Neuronal stem cell (in vitro differentiated cells): ENCODE data around the gene CRHR2.

Source experiments
- DNase-seq: peaks from one replicate; pipeline ENCODE4 v3.0.0-alpha.2; 2013; ENCODE audit warnings: low spot score
- H2AFZ ChIP-seq: one replicate; pipeline ENCODE4 v1.6.1; 2013; ENCODE audit warnings: mild to moderate bottlenecking, low read length, inconsistent platforms
- H2AK5ac ChIP-seq: 2 replicates; pipeline ENCODE4 v1.6.1; 2013; ENCODE audit warnings: low read depth, mild to moderate bottlenecking, inconsistent platforms, low read length, moderate library complexity, mixed read lengths
- H2BK120ac ChIP-seq: 2 replicates; pipeline ENCODE4 v1.6.1; 2013; ENCODE audit warnings: low read depth, mild to moderate bottlenecking, inconsistent platforms, low read length, moderate library complexity, mixed read lengths
- H2BK12ac ChIP-seq: one replicate; pipeline ENCODE4 v1.6.1; 2013; ENCODE audit warnings: low read length, inconsistent platforms
- H2BK15ac ChIP-seq: 2 replicates; pipeline ENCODE4 v1.6.1; 2013; ENCODE audit warnings: mild to moderate bottlenecking, low read length, inconsistent platforms, mixed read lengths
- H2BK5ac ChIP-seq: one replicate; pipeline ENCODE4 v1.6.1; 2013; ENCODE audit warnings: inconsistent platforms, mild to moderate bottlenecking, low read length, moderate library complexity
- H3K14ac ChIP-seq: one replicate; pipeline ENCODE4 v1.6.1; 2013; ENCODE audit warnings: low read length, inconsistent platforms
- H3K18ac ChIP-seq: 2 replicates; pipeline ENCODE4 v1.6.1; 2013; ENCODE audit warnings: low read length, inconsistent platforms
- H3K23ac ChIP-seq: 2 replicates; pipeline ENCODE4 v1.6.1; 2013; ENCODE audit warnings: low read depth, mild to moderate bottlenecking, mixed read lengths, low read length, inconsistent platforms; ENCODE audit not compliant: poor library complexity
- H3K27ac ChIP-seq: replicated peaks from 3 replicates; pipeline ENCODE4 v1.5.1; 2013; ENCODE audit warnings: low read length, inconsistent platforms
- H3K27me3 ChIP-seq, 3 experiments: 2 replicates each; pipeline ENCODE4 v1.6.1; 2013; ENCODE audit warnings: low read length in 3 of 3, mild to moderate bottlenecking in 2 of 3, inconsistent platforms in 1 of 3, low read depth in 1 of 3, mixed read lengths in 1 of 3, moderate library complexity in 1 of 3; ENCODE audit not compliant: control insufficient read depth in 3 of 3, insufficient read depth in 3 of 3
- H3K36me3 ChIP-seq, 2 donors: replicated peaks in 1 of 2; 2 replicates each; pipeline ENCODE4 v1.6.1; 2013; ENCODE audit warnings: low read length in 2 of 2; ENCODE audit not compliant: control insufficient read depth in 2 of 2, insufficient read depth in 2 of 2
- H3K4ac ChIP-seq: 2 replicates; pipeline ENCODE4 v1.6.1; 2013; ENCODE audit warnings: inconsistent platforms, mild to moderate bottlenecking, low read length, moderate library complexity
- H3K4me1 ChIP-seq, 2 donors: 1 replicate in 1 of 2; 2 replicates in 1 of 2; pipeline ENCODE4 v1.6.1; 2013; ENCODE audit warnings: low read length in 2 of 2, low read depth in 1 of 2; ENCODE audit not compliant: control insufficient read depth in 2 of 2, insufficient read depth in 1 of 2
- H3K4me2 ChIP-seq: one replicate; pipeline ENCODE4 v1.6.1; 2013; ENCODE audit warnings: mild to moderate bottlenecking, low read length, inconsistent platforms; ENCODE audit not compliant: insufficient read depth, poor library complexity, severe bottlenecking
- H3K4me3 ChIP-seq, 2 donors: 2 replicates each; pipeline ENCODE4 v1.5.1; 2013; ENCODE audit warnings: low read length in 2 of 2, mild to moderate bottlenecking in 2 of 2, inconsistent platforms in 1 of 2, moderate library complexity in 1 of 2
- H3K79me1 ChIP-seq: one replicate; pipeline ENCODE4 v1.6.1; 2013; ENCODE audit warnings: low read depth, mild to moderate bottlenecking, inconsistent platforms, low read length, moderate library complexity
- H3K9ac ChIP-seq: one replicate; pipeline ENCODE4 v1.6.1; 2013; ENCODE audit warnings: mild to moderate bottlenecking, low read depth, low read length, inconsistent platforms; ENCODE audit not compliant: poor library complexity
- H3K9me3 ChIP-seq, 2 donors: replicated peaks in 1 of 2; 2 replicates each; pipeline versions ENCODE3 to v1.6.1; 2013; ENCODE audit warnings: low read length in 2 of 2, mild to moderate bottlenecking in 2 of 2, inconsistent platforms in 1 of 2, low read depth in 1 of 2, mixed read lengths in 1 of 2, moderate library complexity in 1 of 2; ENCODE audit not compliant: control insufficient read depth in 2 of 2, insufficient read depth in 1 of 2
- H4K8ac ChIP-seq: one replicate; pipeline ENCODE4 v1.6.1; 2013; ENCODE audit warnings: low read depth, mild to moderate bottlenecking, inconsistent platforms, low read length, moderate library complexity
- H4K91ac ChIP-seq: one replicate; pipeline ENCODE4 v1.6.1; 2013; ENCODE audit warnings: low read length, low read depth, mild to moderate bottlenecking, inconsistent platforms; ENCODE audit not compliant: poor library complexity
- WGBS, 2 donors: extraction: QIAGEN DNeasy Blood & Tissue Kit; methylation state at CpG; one replicate each; pipeline ENCODE4 v1.1.7; 2013; ENCODE audit warnings: missing lambda C conversion rate in 2 of 2, mixed read lengths in 1 of 2; ENCODE audit not compliant: insufficient read length in 2 of 2, insufficient replicate concordance in 1 of 2; ENCODE audit errors: extremely low coverage in 2 of 2; 5-methylcytosine and 5-hydroxymethylcytosine counted together

CRHR2 gene

DNA sequence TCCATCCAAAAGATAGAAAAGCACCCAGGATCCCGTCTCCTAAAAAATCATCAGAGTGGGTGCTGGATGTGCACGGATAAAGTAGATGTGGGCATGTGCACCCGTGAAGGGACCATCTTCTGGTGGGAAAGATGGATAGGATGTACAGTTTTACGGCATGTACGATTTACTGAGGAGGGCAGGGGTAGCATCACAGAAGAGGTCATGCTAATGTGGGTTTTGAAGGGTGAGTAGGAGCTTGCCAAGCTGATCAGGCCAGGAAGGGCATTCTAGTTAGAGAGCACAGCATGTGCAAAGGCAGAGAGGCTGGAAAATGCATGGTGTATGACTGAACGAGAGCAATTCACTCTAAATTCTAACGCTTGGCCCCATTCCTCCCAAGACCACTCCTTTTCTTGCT, 7.8 kb upstream of the CRHR2 start:
- H3K9ac ChIP-seq = no peak overlapping the region
- WGBS, 2 donors = no CpG with 5 or more reads among the region's 7 CpGs
- H3K14ac ChIP-seq = no peak overlapping the region
- H2BK12ac ChIP-seq = no peak overlapping the region
- H3K4me2 ChIP-seq = no peak overlapping the region
- no peaks in the 10 kb centered on the region for H3K36me3 ChIP-seq
- H3K4me1 ChIP-seq = peaks cover 3 to 14% of the 10 kb centered on the region in 2 donors
- H2BK120ac ChIP-seq = no peak overlapping the region
- peak overlapping the region; percentile 53 for H2AK5ac ChIP-seq
- no peak for DNase-seq
- H2BK5ac ChIP-seq = no peak overlapping the region
- no peak overlapping the region for H3K4ac ChIP-seq
- H4K8ac ChIP-seq = no peak overlapping the region
- H2BK15ac ChIP-seq = no peak overlapping the region
- H3K18ac ChIP-seq = no peak overlapping the region
- no peak overlapping the region for H3K4me3 ChIP-seq
- no peak overlapping the region for H3K27ac ChIP-seq
- no peak overlapping the region for H2AFZ ChIP-seq
- no peak overlapping the region for H4K91ac ChIP-seq
- no peak overlapping the region for H3K23ac ChIP-seq
- no peaks in the 10 kb centered on the region for H3K79me1 ChIP-seq
- peaks cover 0 to 40% (median 0%) of the 10 kb centered on the region in 3 experiments for H3K27me3 ChIP-seq
- peaks cover 0 to 2% of the 10 kb centered on the region in 2 donors for H3K9me3 ChIP-seq

- DNase-seq = peak; percentile 57
- Histone ChIP-seq H3K27me3 (peaks cover 0 to 47% (median 0%) of the 10 kb centered on the region in 3 experiments), H3K9me3 (peaks cover 0 to 2% of the 10 kb centered on the region in 2 donors)
Measured at GRCh38 chr7:30688718-30689221, 6.5 kb upstream of the CRHR2 start.

GRCh38 chr7:30687604-30688003, 5.3 kb upstream of the CRHR2 start:
- no peaks in the 10 kb centered on the region for H3K79me1 ChIP-seq
- H2BK120ac ChIP-seq = no peak overlapping the region
- H3K9ac ChIP-seq = no peak overlapping the region
- H2BK15ac ChIP-seq = no peak overlapping the region
- no peak overlapping the region for H3K27ac ChIP-seq
- no peak for DNase-seq
- no peak overlapping the region for H2AK5ac ChIP-seq
- H3K4ac ChIP-seq = no peak overlapping the region
- peaks cover 0 to 2% of the 10 kb centered on the region in 2 donors for H3K9me3 ChIP-seq
- no peak overlapping the region for H3K4me3 ChIP-seq
- no peaks in the 10 kb centered on the region for H3K36me3 ChIP-seq
- H2BK12ac ChIP-seq = no peak overlapping the region
- WGBS, 2 donors = no CpG with 5 or more reads among the region's 6 CpGs
- H2AFZ ChIP-seq = no peak overlapping the region
- no peak overlapping the region for H4K8ac ChIP-seq
- no peak overlapping the region for H3K14ac ChIP-seq
- H3K27me3 ChIP-seq = peaks cover 0 to 48% (median 11%) of the 10 kb centered on the region in 3 experiments
- H3K4me2 ChIP-seq = no peak overlapping the region
- H4K91ac ChIP-seq = no peak overlapping the region
- no peak overlapping the region for H2BK5ac ChIP-seq
- no peak overlapping the region for H3K23ac ChIP-seq
- H3K18ac ChIP-seq = peak overlapping the region; percentile 39
- H3K4me1 ChIP-seq = peaks cover 7 to 20% of the 10 kb centered on the region in 2 donors

More at GRCh38 chr7:30688718-30689221, 6.5 kb upstream of the CRHR2 start:
- Histone ChIP-seq H2BK5ac (no peak overlapping the region), H4K8ac (no peak overlapping the region), H2BK12ac (no peak overlapping the region), H2AK5ac (no peak overlapping the region), H4K91ac (no peak overlapping the region), H3K9ac (no peak overlapping the region), H2BK15ac (no peak overlapping the region), H3K4me3 (no peak overlapping the region), H3K4me1 (peaks cover 7 to 18% of the 10 kb centered on the region in 2 donors), H3K4ac (no peak overlapping the region), H2BK120ac (no peak overlapping the region), H3K14ac (no peak overlapping the region), H3K79me1 (no peaks in the 10 kb centered on the region), H3K36me3 (no peaks in the 10 kb centered on the region), H3K4me2 (no peak overlapping the region), H3K23ac (no peak overlapping the region), H2AFZ (peak overlapping the region; percentile 33), H3K27ac (no peak overlapping the region), H3K18ac (peak overlapping the region; percentile 37)
- WGBS, 2 donors = no CpG with 5 or more reads among the region's 5 CpGs

DNA sequence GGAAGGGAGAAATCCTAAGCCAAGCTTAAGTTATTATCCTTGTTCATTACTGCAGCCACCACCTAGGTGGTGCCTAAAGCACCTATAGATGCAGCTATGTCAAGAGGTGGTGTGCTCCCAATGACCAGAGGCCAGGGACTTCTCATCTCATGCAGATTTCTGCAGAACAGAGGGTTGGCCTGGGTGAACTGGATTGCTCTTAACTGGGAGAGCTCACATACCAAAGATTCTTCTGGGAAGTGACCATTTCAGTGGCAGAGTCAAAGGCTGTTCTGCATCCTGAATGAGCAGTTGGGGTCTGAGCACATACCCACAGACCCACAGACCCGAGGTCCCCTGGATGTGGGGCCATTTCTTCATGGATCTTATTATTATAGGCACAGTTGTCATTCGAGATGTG, 2.1 kb upstream of the CRHR2 start:
- H2AK5ac ChIP-seq = no peak overlapping the region
- H2BK5ac ChIP-seq = no peak overlapping the region
- H2BK120ac ChIP-seq = no peak overlapping the region
- peaks cover 13 to 27% of the 10 kb centered on the region in 2 donors for H3K4me1 ChIP-seq
- H3K14ac ChIP-seq = no peak overlapping the region
- H3K27ac ChIP-seq = no peak overlapping the region
- H3K27me3 ChIP-seq = peaks cover 3 to 76% (median 31%) of the 10 kb centered on the region in 3 experiments
- no peak overlapping the region for H4K91ac ChIP-seq
- peaks cover 0 to 2% of the 10 kb centered on the region in 2 donors for H3K9me3 ChIP-seq
- H3K9ac ChIP-seq = no peak overlapping the region
- H3K4me2 ChIP-seq = no peak overlapping the region
- no peak overlapping the region for H2BK12ac ChIP-seq
- DNase-seq = no peak
- H3K79me1 ChIP-seq = no peaks in the 10 kb centered on the region
- no peak overlapping the region for H2AFZ ChIP-seq
- no peak overlapping the region for H3K4me3 ChIP-seq
- no peak overlapping the region for H3K23ac ChIP-seq
- WGBS, 2 donors = no CpG with 5 or more reads among the region's 2 CpGs
- no peak overlapping the region for H3K4ac ChIP-seq
- no peak overlapping the region for H4K8ac ChIP-seq
- H2BK15ac ChIP-seq = no peak overlapping the region
- H3K36me3 ChIP-seq = no peaks in the 10 kb centered on the region
- H3K18ac ChIP-seq = no peak overlapping the region
